CD14-positive monocyte (primary cell): ENCODE results near the gene C5orf47. TPM values are rescaled to one million over a fixed set of nuclear protein-coding genes. Genes with fewer than 3 reads are reported as not detected.

ENCODE experiments used
- DNase-seq, 3 donors: peaks; one replicate each; pipeline ENCODE4 v3.0.0-alpha.2; 2011 to 2022
- H2AFZ ChIP-seq: 2 replicates; pipeline ENCODE4 v1.6.0; 2012; ENCODE audit warnings: mild to moderate bottlenecking, low read depth, low read length, inconsistent platforms; ENCODE audit not compliant: insufficient read depth, poor library complexity, severe bottlenecking
- H3K27ac ChIP-seq, 2 donors: 1 replicate in 1 of 2; 2 replicates in 1 of 2; pipeline ENCODE4 v1.5.1; 2012 to 2013; ENCODE audit warnings: low read length in 2 of 2, control low read depth in 1 of 2, inconsistent platforms in 1 of 2, low read depth in 1 of 2, mild to moderate bottlenecking in 1 of 2
- H3K27me3 ChIP-seq, 2 donors: one replicate each; pipeline versions ENCODE4 v1.6.0 to v1.6.1; 2011 to 2013; ENCODE audit warnings: low read length in 2 of 2; ENCODE audit not compliant: control insufficient read depth in 2 of 2, insufficient read depth in 2 of 2
- H3K36me3 ChIP-seq, 2 donors: replicated peaks in 1 of 2; 1 replicate in 1 of 2; 2 replicates in 1 of 2; pipeline versions ENCODE4 v1.5.1 to v1.6.1; 2012 to 2013; ENCODE audit warnings: low read length in 2 of 2, control low read depth in 1 of 2, inconsistent platforms in 1 of 2, mild to moderate bottlenecking in 1 of 2; ENCODE audit not compliant: insufficient read depth in 2 of 2, control insufficient read depth in 1 of 2
- H3K4me1 ChIP-seq, 2 donors: 1 replicate in 1 of 2; 2 replicates in 1 of 2; pipeline versions ENCODE4 v1.5.1 to v1.6.1; 2012 to 2013; ENCODE audit warnings: low read length in 2 of 2, control low read depth in 1 of 2, inconsistent platforms in 1 of 2, mild to moderate bottlenecking in 1 of 2, moderate library complexity in 1 of 2; ENCODE audit not compliant: insufficient read depth in 2 of 2, control insufficient read depth in 1 of 2
- H3K4me2 ChIP-seq: replicated peaks from 2 replicates; pipeline ENCODE3; 2012; ENCODE audit warnings: low read length, moderate library complexity, mild to moderate bottlenecking; ENCODE audit not compliant: poor library complexity, severe bottlenecking; ENCODE audit errors: extremely low read depth
- H3K4me3 ChIP-seq, 3 experiments: fragments of 200-600 bp in 1 of 3; sonication (generic) in 1 of 3; replicated peaks in 1 of 3; 1 replicate in 2 of 3; 2 replicates in 1 of 3; pipeline ENCODE4 v1.5.1; 2011 to 2013; ENCODE audit warnings: low read length in 3 of 3, mild to moderate bottlenecking in 3 of 3, control low read depth in 2 of 3, low read depth in 2 of 3, inconsistent platforms in 1 of 3, moderate library complexity in 1 of 3
- H3K79me2 ChIP-seq: 2 replicates; pipeline ENCODE4 v1.6.0; 2012; ENCODE audit warnings: mild to moderate bottlenecking, control low read depth, inconsistent platforms, low read length, moderate library complexity; ENCODE audit not compliant: insufficient read depth
- H3K9ac ChIP-seq: 2 replicates; pipeline ENCODE4 v1.6.0; 2017; ENCODE audit warnings: low read length, mild to moderate bottlenecking; ENCODE audit not compliant: insufficient read depth, poor library complexity, severe bottlenecking
- H3K9me3 ChIP-seq, 2 donors: replicated peaks in 1 of 2; 1 replicate in 1 of 2; 2 replicates in 1 of 2; pipeline versions ENCODE4 v1.5.1 to v1.6.1; 2012 to 2013; ENCODE audit warnings: low read length in 2 of 2, control low read depth in 1 of 2; ENCODE audit not compliant: control insufficient read depth in 1 of 2, insufficient read depth in 1 of 2
- H4K20me1 ChIP-seq: 2 replicates; pipeline ENCODE4 v1.6.0; 2012; ENCODE audit warnings: mild to moderate bottlenecking, low read length, control low read depth, moderate library complexity; ENCODE audit not compliant: insufficient read depth
- H3K27ac Mint-ChIP-seq, 7 donors: one replicate each; pipeline ENCODE4 v1.8.0; 2020; ENCODE audit warnings: mild to moderate bottlenecking in 7 of 7, mixed read lengths in 7 of 7, moderate library complexity in 6 of 7, inconsistent platforms in 2 of 7
- H3K27me3 Mint-ChIP-seq, 3 donors: one replicate each; pipeline ENCODE4 v1.8.0; 2021 to 2022; ENCODE audit warnings: low read depth in 3 of 3, mild to moderate bottlenecking in 3 of 3, mixed read lengths in 3 of 3, moderate library complexity in 3 of 3, inconsistent platforms in 1 of 3
- H3K36me3 Mint-ChIP-seq, 2 donors: one replicate each; pipeline ENCODE4 v1.8.0; 2020; ENCODE audit warnings: mixed read lengths in 2 of 2, inconsistent platforms in 1 of 2, mild to moderate bottlenecking in 1 of 2
- H3K4me1 Mint-ChIP-seq: one replicate; pipeline ENCODE4 v1.8.0; 2020; ENCODE audit warnings: mild to moderate bottlenecking, mixed read lengths
- H3K4me3 Mint-ChIP-seq, 2 donors: one replicate each; pipeline ENCODE4 v1.8.0; 2020; ENCODE audit warnings: mild to moderate bottlenecking in 2 of 2, mixed read lengths in 2 of 2, moderate library complexity in 1 of 2
- H3K9me3 Mint-ChIP-seq, 7 donors: one replicate each; pipeline ENCODE4 v1.8.0; 2020 to 2022; ENCODE audit warnings: mixed read lengths in 7 of 7, mild to moderate bottlenecking in 6 of 7, moderate library complexity in 6 of 7, inconsistent platforms in 2 of 7
- CTCF ChIP-seq: fragments of 200-600 bp; IDR thresholded peaks from one replicate; pipeline ENCODE4 v1.8.0; 2022; ENCODE audit warnings: antibody characterized with exemption, mild to moderate bottlenecking
- WGBS: methylation state at CpG from one replicate; pipeline ENCODE4 v1.1.5; 2013; ENCODE audit warnings: missing lambda C conversion rate; ENCODE audit not compliant: insufficient coverage; 5-methylcytosine and 5-hydroxymethylcytosine counted together
- intact Hi-C, 2 donors: fragments of 100-400 bp; cut with micrococcal nuclease; formaldehyde crosslinking; loops; one replicate each; pipeline versions ENCODE4 v1.15.0 to v1.15.1; 2023
- polyA plus RNA-seq, 3 donors: library from polyadenylated mRNA; depleted of rRNA in 1 of 3; unstranded in 2 of 3; stranded (reverse) in 1 of 3; fragments of 300-500 nt in 2 of 3; fragments of >200 nt in 1 of 3; fragmentation: Illumina TruSeq in 2 of 3; gene quantifications; 1 replicate in 2 of 3; 2 replicates in 1 of 3; pipeline ENCODE4 v1.2.3, GENCODE V29; 2012 to 2021

C5orf47 gene
- polyA plus RNA-seq, 3 donors = not detected

- no peaks in the 10 kb centered on the region for H3K79me2 ChIP-seq
- Mint-ChIP-seq H3K27me3 (peaks cover 19 to 36% (median 22%) of the 10 kb centered on the region in 3 donors), H3K4me3 (peak overlapping the region; percentile 82 to 89), H3K36me3 (no peaks in the 10 kb centered on the region), H3K4me1 (peaks cover 29% of the 10 kb centered on the region), H3K9me3 (peaks cover 0 to 3% (median 0%) of the 10 kb centered on the region in 7 donors), H3K27ac (peak overlapping the region in 4 of 7 donors; percentile 15 to 56 (median 48))
- H3K36me3 ChIP-seq = no peaks in the 10 kb centered on the region
- peak overlapping the region; percentile 25 to 73 (median 25) for H3K4me3 ChIP-seq
- 4% methylated on average over 18 of the region's 30 CpGs for WGBS
- H3K4me1 ChIP-seq = peaks cover 11 to 14% of the 10 kb centered on the region in 2 donors
- peak overlapping the region; percentile 37 for H3K9ac ChIP-seq
- DNase-seq = peak; percentile 64 to 75 (median 75)
- no peaks in the 10 kb centered on the region for H4K20me1 ChIP-seq
- peak overlapping the region; percentile 87 for H2AFZ ChIP-seq
- H3K9me3 ChIP-seq = no peaks in the 10 kb centered on the region
- H3K27ac ChIP-seq = no peak overlapping the region
- intact Hi-C loops = loop anchor here (1.0 to 10.0 kb wide), 3 partner anchors 354 to 678 kb away; no protein-coding TSS in a partner anchor
- peak overlapping the region; percentile 74 for H3K4me2 ChIP-seq
- peak; percentile 84 for TF ChIP-seq CTCF
- H3K27me3 ChIP-seq = peaks cover 2 to 16% of the 10 kb centered on the region in 2 donors
Measured at GRCh38 chr5:173972925-173973615, 15.9 kb upstream of the C5orf47 start.

- Histone ChIP-seq H3K4me2 (peak overlapping the region; percentile 74), H3K9ac (peak overlapping the region; percentile 37), H3K4me1 (peaks cover 11 to 14% of the 10 kb centered on the region in 2 donors), H3K79me2 (no peaks in the 10 kb centered on the region), H3K27ac (no peak overlapping the region), H3K36me3 (no peaks in the 10 kb centered on the region), H3K4me3 (peak overlapping the region; percentile 25 to 73 (median 25)), H3K27me3 (peaks cover 2 to 16% of the 10 kb centered on the region in 2 donors), H4K20me1 (no peaks in the 10 kb centered on the region), H2AFZ (peak overlapping the region; percentile 87), H3K9me3 (no peaks in the 10 kb centered on the region)
- H3K4me1 Mint-ChIP-seq = peaks cover 24% of the 10 kb centered on the region
- intact Hi-C loops = loop anchor here (1.0 to 10.0 kb wide), 3 partner anchors 354 to 679 kb away; no protein-coding TSS in a partner anchor
- DNase-seq = no peak
- no peak for TF ChIP-seq CTCF
- no peak overlapping the region for H3K27ac Mint-ChIP-seq
- H3K27me3 Mint-ChIP-seq = peaks cover 20 to 40% (median 22%) of the 10 kb centered on the region in 3 donors
- H3K36me3 Mint-ChIP-seq = no peaks in the 10 kb centered on the region
- peak overlapping the region; percentile 82 to 89 for H3K4me3 Mint-ChIP-seq
- 39% methylated on average over 10 of the region's 13 CpGs for WGBS
- peaks cover 0 to 3% (median 0%) of the 10 kb centered on the region in 7 donors for H3K9me3 Mint-ChIP-seq
Measured at GRCh38 chr5:173973616-173973969, 15.4 kb upstream of the C5orf47 start.
